Measurements from ENCODE around the gene ZSCAN32.

- no peak for TF ChIP-seq CTCF (IDR thresholded peaks at IDR 0.05)
- no peak for TF ChIP-seq POLR2AphosphoS5 (IDR thresholded peaks at IDR 0.05; ENCODE audit: insufficient read depth in 1 of 2, low read depth in 1 of 2)
- no peak for TF ChIP-seq POLR2A (IDR thresholded peaks at IDR 0.05)
Observed at GRCh38 chr16:3364774-3365427, 35.9 kb downstream of the ZSCAN32 start.

Data from vagina (tissue), 2 donors.